CMK (cell line): ENCODE data around the gene SGTA.

ENCODE experiments used
- DNase-seq: peaks from one replicate; pipeline ENCODE4 v3.0.0-alpha.2; 2010; ENCODE audit warnings: low read depth

Gene SGTA

GRCh38 chr19:2809387-2810140, 26.5 kb upstream of the SGTA start:
- DNase-seq = no peak

GRCh38 chr19:2808129-2808941, 25.3 kb upstream of the SGTA start:
- DNase-seq = no peak

GRCh38 chr19:2807379-2808128, 24.5 kb upstream of the SGTA start:
- DNase-seq = no peak

- no peak for DNase-seq
Observed at GRCh38 chr19:2806736-2807378, 23.8 kb upstream of the SGTA start.

GRCh38 chr19:2805991-2806649, 23.0 kb upstream of the SGTA start:
- DNase-seq = no peak

- DNase-seq = no peak
Observed at GRCh38 chr19:2805261-2805900, 22.3 kb upstream of the SGTA start.

GRCh38 chr19:2804156-2805004, 21.3 kb upstream of the SGTA start:
- no peak for DNase-seq

- DNase-seq = no peak
Observed at GRCh38 chr19:2803486-2804155, 20.5 kb upstream of the SGTA start.

GRCh38 chr19:2802826-2803225, 19.8 kb upstream of the SGTA start:
- no peak for DNase-seq

GRCh38 chr19:2800506-2800905, 17.4 kb upstream of the SGTA start:
- no peak for DNase-seq

- DNase-seq = no peak
Observed at GRCh38 chr19:2799273-2800020, 16.4 kb upstream of the SGTA start.

GRCh38 chr19:2798733-2799132, 15.7 kb upstream of the SGTA start:
- no peak for DNase-seq

- DNase-seq = no peak
Observed at GRCh38 chr19:2798158-2798685, 15.1 kb upstream of the SGTA start.

GRCh38 chr19:2797280-2797679, 14.2 kb upstream of the SGTA start:
- no peak for DNase-seq

- no peak for DNase-seq
Observed at GRCh38 chr19:2796659-2797266, 13.7 kb upstream of the SGTA start.

- DNase-seq = no peak
Observed at GRCh38 chr19:2795827-2796658, 13.0 kb upstream of the SGTA start.

- DNase-seq = no peak
Observed at GRCh38 chr19:2793577-2793976, 10.5 kb upstream of the SGTA start.
